ENCODE results near the gene CSNK1A1. TPM values are rescaled to one million over a fixed set of nuclear protein-coding genes. Genes with fewer than 3 reads are reported as not detected.

CSNK1A1 gene
- total RNA-seq, 1 experiment from 2014 or later: 263 TPM

DNA sequence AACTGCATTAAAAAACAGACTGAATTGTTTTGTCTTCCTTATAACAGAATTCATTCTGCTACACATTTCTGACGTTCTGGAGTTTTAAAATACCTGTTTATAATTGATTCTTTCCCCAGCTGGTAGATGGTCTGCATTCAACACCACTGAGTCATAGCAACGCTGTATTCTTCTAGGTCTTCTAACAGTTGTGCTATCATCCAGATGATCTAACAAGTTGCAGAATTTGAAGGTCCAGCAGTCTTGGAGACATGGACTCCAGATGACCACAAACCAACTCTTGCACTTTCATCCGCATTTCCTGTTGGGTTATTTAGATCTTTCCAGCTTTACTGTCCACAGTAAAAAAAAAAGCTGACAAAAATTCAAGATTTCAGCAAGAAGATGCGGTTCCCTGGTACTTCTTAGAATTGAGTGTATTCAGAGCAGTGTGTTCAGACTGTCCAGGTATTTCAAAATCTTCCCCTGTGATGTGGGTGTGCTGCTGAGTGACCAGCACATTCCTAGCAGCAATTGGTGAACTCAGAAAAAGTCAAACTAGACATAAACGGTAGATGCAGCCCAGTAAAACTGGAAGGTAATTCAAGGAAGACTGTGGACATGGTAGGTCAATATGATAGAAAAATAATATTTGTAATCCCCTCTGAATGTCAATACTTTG lies 50.2 kb downstream of the CSNK1A1 start:
- H3K9me2 ChIP-seq (ENCODE audit: insufficient read depth): no peaks in the 10 kb centered on the region
- no peak overlapping the region for H2AFZ ChIP-seq (ENCODE audit: low read depth, low read length, poor library complexity, severe bottlenecking)
- H3K27me3 ChIP-seq (ENCODE audit: insufficient read depth, low read length): no peaks in the 10 kb centered on the region
- no peak overlapping the region for H3K9ac ChIP-seq (ENCODE audit: low read length)
- H3K36me3 ChIP-seq (ENCODE audit: control insufficient read depth in 1 of 2, insufficient read depth in 2 of 2, low read length in 2 of 2): peaks cover 59 to 62% of the 10 kb centered on the region in 2 experiments
- TF ChIP-seq EGR1 (IDR thresholded peaks at IDR 0.05; ENCODE audit: low read depth) (no peak), TCF7L2 (IDR thresholded peaks at IDR 0.05; ENCODE audit: borderline replicate concordance, extremely low read depth, insufficient read depth, insufficient read length) (no peak), CEBPB (IDR thresholded peaks at IDR 0.05; ENCODE audit: low read depth) (no peak), SIN3A (IDR thresholded peaks at IDR 0.05; ENCODE audit: low read depth) (no peak)
- TF ChIP-seq, protein P1, sequence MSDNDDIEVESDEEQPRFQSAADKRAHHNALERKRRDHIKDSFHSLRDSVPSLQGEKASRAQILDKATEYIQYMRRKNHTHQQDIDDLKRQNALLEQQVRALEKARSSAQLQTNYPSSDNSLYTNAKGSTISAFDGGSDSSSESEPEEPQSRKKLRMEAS (IDR thresholded peaks at IDR 0.05): no peak
- POLR2A ChIA-PET: no interaction called here
- RAD21 ChIA-PET (ENCODE audit: low non-redundant PET in 1 of 2, low total read pairs in 2 of 2, uncharacterized antibody in 2 of 2, unreplicated experiment in 2 of 2): interaction anchor here in 1 of 2 experiments (0.7 kb wide), 1 partner anchor 45 kb away, joined by 3 read pairs; no protein-coding TSS in a partner anchor
- intact Hi-C loops (cut with micrococcal nuclease): no loop called here
- no peak for DNase-seq (ENCODE audit: low read depth, low spot score)
- no peaks in the 10 kb centered on the region for H3K9me3 ChIP-seq (ENCODE audit: control insufficient read depth in 1 of 2, insufficient read depth in 1 of 2, low read depth in 1 of 2, low read length in 2 of 2)
- H4K20me1 ChIP-seq (ENCODE audit: insufficient read depth): peaks cover 10% of the 10 kb centered on the region; the same call in 1 of the 2 replicates
- peaks cover 42% of the 10 kb centered on the region for H3K79me2 ChIP-seq (ENCODE audit: insufficient read depth, low read length)
- no peak overlapping the region for H3K27ac ChIP-seq (ENCODE audit: low read depth, low read length)
- H3K4me1 ChIP-seq (ENCODE audit: control insufficient read depth in 1 of 2, insufficient read depth in 2 of 2, low read length in 2 of 2): no peaks in the 10 kb centered on the region
- CTCF ChIA-PET: no interaction called here
- H3K4me3 ChIP-seq (replicated peaks in 1 of 2; ENCODE audit: low read depth in 1 of 2, low read length in 2 of 2): no peak overlapping the region
- no peak overlapping the region for H3K4me2 ChIP-seq (ENCODE audit: low read length)
- ATAC-seq: no peak
- BruUV-seq (replicated peaks): no TSS peak

GRCh38 chr5:149498724-149499336 lies 52.4 kb downstream of the CSNK1A1 start:
- Histone ChIP-seq H3K79me2 (ENCODE audit: insufficient read depth, low read length) (peaks cover 24% of the 10 kb centered on the region), H3K9me3 (ENCODE audit: control insufficient read depth in 1 of 2, insufficient read depth in 1 of 2, low read depth in 1 of 2, low read length in 2 of 2) (no peaks in the 10 kb centered on the region), H4K20me1 (ENCODE audit: insufficient read depth) (peaks cover 10% of the 10 kb centered on the region; the same call in 1 of the 2 replicates), H3K4me2 (ENCODE audit: low read length) (no peak overlapping the region), H3K4me1 (ENCODE audit: control insufficient read depth in 1 of 2, insufficient read depth in 2 of 2, low read length in 2 of 2) (peaks cover 0 to 8% of the 10 kb centered on the region in 2 experiments; a peak in 1 of 4 replicates), H3K27ac (ENCODE audit: low read depth, low read length) (no peak overlapping the region), H3K36me3 (ENCODE audit: control insufficient read depth in 1 of 2, insufficient read depth in 2 of 2, low read length in 2 of 2) (peaks cover 53 to 71% of the 10 kb centered on the region in 2 experiments), H3K4me3 (replicated peaks in 1 of 2; ENCODE audit: low read depth in 1 of 2, low read length in 2 of 2) (no peak overlapping the region), H2AFZ (ENCODE audit: low read depth, low read length, poor library complexity, severe bottlenecking) (no peak overlapping the region), H3K9ac (ENCODE audit: low read length) (no peak overlapping the region), H3K9me2 (ENCODE audit: insufficient read depth) (no peaks in the 10 kb centered on the region), H3K27me3 (ENCODE audit: insufficient read depth, low read length) (no peaks in the 10 kb centered on the region)
- BruUV-seq (replicated peaks): no TSS peak
- POLR2A ChIA-PET: no interaction called here
- TF ChIP-seq YY1 (IDR thresholded peaks at IDR 0.05; ENCODE audit: extremely low read depth, insufficient replicate concordance, low read depth, low read length): no peak
- CTCF ChIA-PET: no interaction called here
- intact Hi-C loops (cut with micrococcal nuclease): loop anchor here (5.0 kb wide), 1 partner anchor 33 kb away; no protein-coding TSS in a partner anchor
- DNase-seq (ENCODE audit: low read depth, low spot score) (no peak), ATAC-seq (no peak)
- RAD21 ChIA-PET (ENCODE audit: low non-redundant PET in 1 of 2, low total read pairs in 2 of 2, uncharacterized antibody in 2 of 2, unreplicated experiment in 2 of 2): no interaction called here
